Astrocyte (in vitro differentiated cells and primary cell): ENCODE results near the gene DISP3. TPM values are rescaled to one million over a fixed set of nuclear protein-coding genes. Genes with fewer than 3 reads are reported as not detected.

ENCODE experiments used
- DNase-seq: peaks from one replicate; pipeline ENCODE4 v3.0.0-alpha.2; 2010; ENCODE audit warnings: low read depth
- FAIRE-seq: peaks from 2 replicates; lab custom pipeline; 2011; peaks lifted over from hg19 to GRCh38; lab: Jason Lieb, UNC
- H2AFZ ChIP-seq: 2 replicates; pipeline ENCODE4 v1.6.0; 2012; ENCODE audit warnings: low read depth, low read length, inconsistent platforms
- H3K27ac ChIP-seq: 2 replicates; pipeline ENCODE4 v1.5.1; 2011; ENCODE audit warnings: low read depth, low read length, inconsistent platforms
- H3K27me3 ChIP-seq: 2 replicates; pipeline ENCODE4 v1.6.0; 2011; ENCODE audit warnings: low read length, inconsistent platforms; ENCODE audit not compliant: insufficient read depth
- H3K36me3 ChIP-seq: 2 replicates; pipeline ENCODE4 v1.5.1; 2011; ENCODE audit warnings: low read length, inconsistent platforms; ENCODE audit not compliant: insufficient read depth
- H3K4me1 ChIP-seq: 2 replicates; pipeline ENCODE4 v1.5.1; 2011; ENCODE audit warnings: low read length, inconsistent platforms; ENCODE audit not compliant: insufficient read depth
- H3K4me2 ChIP-seq: 2 replicates; pipeline ENCODE4 v1.6.0; 2012; ENCODE audit warnings: low read length, inconsistent platforms
- H3K4me3 ChIP-seq: 2 replicates; pipeline ENCODE4 v1.5.1; 2011; ENCODE audit warnings: low read depth, mild to moderate bottlenecking, low read length, inconsistent platforms; ENCODE audit not compliant: insufficient read depth
- H3K79me2 ChIP-seq: 2 replicates; pipeline ENCODE4 v1.6.0; 2012; ENCODE audit warnings: mild to moderate bottlenecking, low read length, inconsistent platforms; ENCODE audit not compliant: insufficient read depth
- H3K9ac ChIP-seq: 2 replicates; pipeline ENCODE4 v1.6.0; 2012; ENCODE audit warnings: mild to moderate bottlenecking, low read length, inconsistent platforms
- H3K9me3 ChIP-seq: 2 replicates; pipeline ENCODE4 v1.5.1; 2012; ENCODE audit warnings: low read depth, mild to moderate bottlenecking, low read length, inconsistent platforms; ENCODE audit not compliant: insufficient read depth
- H4K20me1 ChIP-seq: 2 replicates; pipeline ENCODE4 v1.6.0; 2012; ENCODE audit warnings: low read length, inconsistent platforms; ENCODE audit not compliant: insufficient read depth
- H3K27ac Mint-ChIP-seq: one replicate; pipeline ENCODE4 v1.8.0; 2021; ENCODE audit warnings: mild to moderate bottlenecking, mixed read lengths; ENCODE audit not compliant: unreplicated experiment
- H3K27me3 Mint-ChIP-seq: one replicate; pipeline ENCODE4 v1.8.0; 2021; ENCODE audit warnings: low read depth, mixed read lengths; ENCODE audit not compliant: unreplicated experiment
- H3K36me3 Mint-ChIP-seq: one replicate; pipeline ENCODE4 v1.8.0; 2021; ENCODE audit warnings: low read depth, mixed read lengths; ENCODE audit not compliant: unreplicated experiment
- H3K4me1 Mint-ChIP-seq: one replicate; pipeline ENCODE4 v1.8.0; 2021; ENCODE audit warnings: low read depth, mixed read lengths; ENCODE audit not compliant: unreplicated experiment
- H3K4me3 Mint-ChIP-seq: one replicate; pipeline ENCODE4 v1.8.0; 2021; ENCODE audit warnings: mild to moderate bottlenecking, moderate library complexity, mixed read lengths; ENCODE audit not compliant: unreplicated experiment
- H3K9me3 Mint-ChIP-seq: one replicate; pipeline ENCODE4 v1.8.0; 2021; ENCODE audit warnings: mild to moderate bottlenecking, mixed read lengths; ENCODE audit not compliant: unreplicated experiment
- CTCF ChIP-seq: IDR thresholded peaks from 2 replicates; pipeline ENCODE4 v1.5.1; 2011; ENCODE audit warnings: low read depth, mild to moderate bottlenecking, inconsistent platforms, low read length, moderate library complexity; ENCODE audit not compliant: insufficient read depth
- EZH2 ChIP-seq: IDR thresholded peaks from 2 replicates; pipeline ENCODE4 v1.6.1; 2012; ENCODE audit warnings: mild to moderate bottlenecking, low read length, inconsistent platforms; ENCODE audit not compliant: insufficient read depth
- total RNA-seq: library from RNA; stranded (reverse); gene quantifications from 2 replicates; pipeline ENCODE4 v1.2.1, GENCODE V29; 2021

DISP3 gene
- total RNA-seq, 1 donor from 2014 or later, result 0.32 TPM

- FAIRE-seq (no peak), DNase-seq (no peak)
- Mint-ChIP-seq H3K27me3 (peaks cover 50% of the 10 kb centered on the region), H3K4me3 (no peak overlapping the region), H3K9me3 (no peaks in the 10 kb centered on the region), H3K36me3 (no peaks in the 10 kb centered on the region), H3K27ac (no peak overlapping the region), H3K4me1 (no peaks in the 10 kb centered on the region)
- Histone ChIP-seq H3K4me3 (no peak overlapping the region), H3K79me2 (no peaks in the 10 kb centered on the region), H3K36me3 (no peaks in the 10 kb centered on the region), H4K20me1 (no peaks in the 10 kb centered on the region), H3K4me2 (no peak overlapping the region), H3K27me3 (peaks cover 1% of the 10 kb centered on the region), H2AFZ (no peak overlapping the region), H3K9me3 (no peaks in the 10 kb centered on the region), H3K27ac (no peak overlapping the region), H3K9ac (no peak overlapping the region), H3K4me1 (no peaks in the 10 kb centered on the region)
- TF ChIP-seq EZH2 (no peak), CTCF (no peak)
Measured at GRCh38 chr1:11535761-11536572, 57.0 kb downstream of the DISP3 start.

- H3K36me3 Mint-ChIP-seq, result no peaks in the 10 kb centered on the region
- no peak for FAIRE-seq
- no peaks in the 10 kb centered on the region for H3K4me1 Mint-ChIP-seq
Measured at GRCh38 chr1:11536573-11537379, 57.8 kb downstream of the DISP3 start.

More at GRCh38 chr1:11536573-11537379, 57.8 kb downstream of the DISP3 start:
- DNase-seq, result no peak
- no peak overlapping the region for H2AFZ ChIP-seq
- Mint-ChIP-seq H3K27ac (no peak overlapping the region), H3K4me3 (no peak overlapping the region), H3K27me3 (peaks cover 50% of the 10 kb centered on the region), H3K9me3 (no peaks in the 10 kb centered on the region)
- H3K4me2 ChIP-seq, result no peak overlapping the region
- H3K9ac ChIP-seq, result no peak overlapping the region
- H3K4me1 ChIP-seq, result no peaks in the 10 kb centered on the region
- no peak overlapping the region for H3K27ac ChIP-seq
- H3K36me3 ChIP-seq, result no peaks in the 10 kb centered on the region
- no peaks in the 10 kb centered on the region for H4K20me1 ChIP-seq
- TF ChIP-seq EZH2, result no peak
- no peak for TF ChIP-seq CTCF
- no peaks in the 10 kb centered on the region for H3K9me3 ChIP-seq
- no peak overlapping the region for H3K4me3 ChIP-seq
- peaks cover 4% of the 10 kb centered on the region for H3K27me3 ChIP-seq
- no peaks in the 10 kb centered on the region for H3K79me2 ChIP-seq
